Breast epithelium (tissue), 3 donors: ENCODE measurements around the gene ALDH1L1.

Experiments
- POLR2AphosphoS5 ChIP-seq, 3 donors: sonication (generic); formaldehyde crosslinking; IDR thresholded peaks; one replicate each; pipeline ENCODE4 v1.6.1; 2017; ENCODE audit warnings: antibody characterized with exemption in 3 of 3
- TF ChIP-seq, protein P1 (sequence below), 3 donors: fragments of 450-650 bp; IDR thresholded peaks; one replicate each; pipeline ENCODE4 v1.5.1; 2016 to 2017; ENCODE audit warnings: antibody characterized with exemption in 3 of 3, mild to moderate bottlenecking in 3 of 3, moderate library complexity in 3 of 3

DNA sequence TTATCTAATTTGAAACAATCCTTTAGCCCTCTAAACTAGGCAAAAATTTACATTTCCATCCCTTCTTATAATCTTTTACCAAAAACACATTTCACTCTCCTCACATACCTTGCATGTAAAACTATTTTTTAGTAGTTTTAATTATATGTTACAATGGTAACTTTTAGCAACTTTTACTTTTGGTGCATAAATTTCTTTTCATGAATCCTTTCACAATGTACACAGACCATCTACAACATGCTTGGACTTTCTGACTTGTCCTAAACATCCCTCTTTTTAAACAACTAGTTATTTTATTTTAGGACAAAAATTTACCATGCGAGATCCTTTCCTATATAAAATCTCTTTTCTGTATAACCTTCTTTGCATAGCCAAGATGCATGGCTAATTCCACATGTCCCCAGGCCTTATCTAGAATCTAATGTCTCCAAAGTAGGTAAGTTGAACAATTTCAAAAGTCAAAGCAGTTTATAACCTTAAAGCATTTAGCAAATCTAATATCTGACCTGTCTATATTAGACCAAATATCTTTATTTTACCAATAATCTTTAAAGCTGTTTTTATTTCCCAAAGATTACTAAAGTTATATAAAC, 14.4 kb upstream of the ALDH1L1 start:
- TF ChIP-seq, protein P1, sequence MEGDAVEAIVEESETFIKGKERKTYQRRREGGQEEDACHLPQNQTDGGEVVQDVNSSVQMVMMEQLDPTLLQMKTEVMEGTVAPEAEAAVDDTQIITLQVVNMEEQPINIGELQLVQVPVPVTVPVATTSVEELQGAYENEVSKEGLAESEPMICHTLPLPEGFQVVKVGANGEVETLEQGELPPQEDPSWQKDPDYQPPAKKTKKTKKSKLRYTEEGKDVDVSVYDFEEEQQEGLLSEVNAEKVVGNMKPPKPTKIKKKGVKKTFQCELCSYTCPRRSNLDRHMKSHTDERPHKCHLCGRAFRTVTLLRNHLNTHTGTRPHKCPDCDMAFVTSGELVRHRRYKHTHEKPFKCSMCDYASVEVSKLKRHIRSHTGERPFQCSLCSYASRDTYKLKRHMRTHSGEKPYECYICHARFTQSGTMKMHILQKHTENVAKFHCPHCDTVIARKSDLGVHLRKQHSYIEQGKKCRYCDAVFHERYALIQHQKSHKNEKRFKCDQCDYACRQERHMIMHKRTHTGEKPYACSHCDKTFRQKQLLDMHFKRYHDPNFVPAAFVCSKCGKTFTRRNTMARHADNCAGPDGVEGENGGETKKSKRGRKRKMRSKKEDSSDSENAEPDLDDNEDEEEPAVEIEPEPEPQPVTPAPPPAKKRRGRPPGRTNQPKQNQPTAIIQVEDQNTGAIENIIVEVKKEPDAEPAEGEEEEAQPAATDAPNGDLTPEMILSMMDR (IDR thresholded peaks at IDR 0.05) = no peak
- TF ChIP-seq POLR2AphosphoS5 (IDR thresholded peaks at IDR 0.05) = no peak
